HFFc6 (cell line): ENCODE results near the gene PDE2A. TPM values are rescaled to one million over a fixed set of nuclear protein-coding genes. Genes with fewer than 3 reads are reported as not detected.

Experiments used
- DNase-seq: peaks from one replicate; pipeline ENCODE4 v3.0.0-alpha.2; 2018
- H3K27ac Mint-ChIP-seq: 2 replicates; pipeline ENCODE4 v1.8.0; 2020; ENCODE audit warnings: mild to moderate bottlenecking, mixed read lengths
- H3K27me3 Mint-ChIP-seq: 2 replicates; pipeline ENCODE4 v1.8.0; 2021; ENCODE audit warnings: mild to moderate bottlenecking, moderate library complexity, mixed read lengths; ENCODE audit not compliant: insufficient read depth
- H3K36me3 Mint-ChIP-seq: 2 replicates; pipeline ENCODE4 v1.8.0; 2021; ENCODE audit warnings: low read depth, mixed read lengths
- H3K4me1 Mint-ChIP-seq: 2 replicates; pipeline ENCODE4 v1.8.0; 2020; ENCODE audit warnings: low read depth, mixed read lengths
- H3K4me3 Mint-ChIP-seq: 2 replicates; pipeline ENCODE4 v1.8.0; 2020; ENCODE audit warnings: mild to moderate bottlenecking, moderate library complexity, mixed read lengths
- H3K9me3 Mint-ChIP-seq: 2 replicates; pipeline ENCODE4 v1.8.0; 2020; ENCODE audit warnings: mild to moderate bottlenecking, mixed read lengths
- total RNA-seq, 6 experiments: library from RNA; stranded (reverse); fragmentation: NEBNext Ultra II Directional; extraction: Animal tissue kit (Norgen Biotek cat#: 25700); gene quantifications; 2 replicates in 1 of 6; 3 replicates in 5 of 6; pipeline ENCODE4 v1.2.3, GENCODE V29; 2021
- TF ChIP-seq, protein P1 (sequence below): fragments of 200-600 bp; sonication (generic); IDR thresholded peaks from 2 replicates; pipeline ENCODE4 v1.5.0; 2021; ENCODE audit warnings: antibody characterized with exemption, mild to moderate bottlenecking

The PDE2A gene
- total RNA-seq, 6 experiments from 2014 or later, result 0.07 to 0.57 (median 0.40) TPM

DNA sequence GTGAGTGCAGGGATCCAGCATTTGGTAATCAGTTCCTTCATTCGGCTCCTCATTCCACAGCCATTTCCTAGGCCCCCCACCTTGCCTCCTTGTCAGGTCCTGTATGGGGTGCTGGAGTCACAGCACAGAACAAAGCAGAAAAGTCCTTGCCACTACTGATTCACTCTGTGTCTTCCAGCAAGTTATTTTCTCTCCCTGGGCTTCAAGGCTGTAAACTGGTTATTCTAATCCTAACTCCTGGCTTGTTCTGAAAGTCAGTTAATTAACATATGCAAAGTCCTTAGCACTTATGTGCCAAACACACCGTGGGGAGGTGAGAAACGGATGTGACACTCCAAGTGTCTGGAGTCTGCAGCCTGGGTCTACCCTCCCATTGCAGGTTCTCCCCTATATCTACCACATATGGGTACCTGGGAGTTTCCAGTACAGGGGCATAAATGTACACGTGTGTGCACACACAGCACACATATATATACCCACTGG is 30.6 kb upstream of the PDE2A start:
- H3K27me3 Mint-ChIP-seq, result no peaks in the 10 kb centered on the region; the same call in none of the 2 replicates
- peaks cover 45% of the 10 kb centered on the region for H3K4me1 Mint-ChIP-seq
- H3K4me3 Mint-ChIP-seq, result no peak overlapping the region
- DNase-seq, result no peak
- TF ChIP-seq, protein P1, sequence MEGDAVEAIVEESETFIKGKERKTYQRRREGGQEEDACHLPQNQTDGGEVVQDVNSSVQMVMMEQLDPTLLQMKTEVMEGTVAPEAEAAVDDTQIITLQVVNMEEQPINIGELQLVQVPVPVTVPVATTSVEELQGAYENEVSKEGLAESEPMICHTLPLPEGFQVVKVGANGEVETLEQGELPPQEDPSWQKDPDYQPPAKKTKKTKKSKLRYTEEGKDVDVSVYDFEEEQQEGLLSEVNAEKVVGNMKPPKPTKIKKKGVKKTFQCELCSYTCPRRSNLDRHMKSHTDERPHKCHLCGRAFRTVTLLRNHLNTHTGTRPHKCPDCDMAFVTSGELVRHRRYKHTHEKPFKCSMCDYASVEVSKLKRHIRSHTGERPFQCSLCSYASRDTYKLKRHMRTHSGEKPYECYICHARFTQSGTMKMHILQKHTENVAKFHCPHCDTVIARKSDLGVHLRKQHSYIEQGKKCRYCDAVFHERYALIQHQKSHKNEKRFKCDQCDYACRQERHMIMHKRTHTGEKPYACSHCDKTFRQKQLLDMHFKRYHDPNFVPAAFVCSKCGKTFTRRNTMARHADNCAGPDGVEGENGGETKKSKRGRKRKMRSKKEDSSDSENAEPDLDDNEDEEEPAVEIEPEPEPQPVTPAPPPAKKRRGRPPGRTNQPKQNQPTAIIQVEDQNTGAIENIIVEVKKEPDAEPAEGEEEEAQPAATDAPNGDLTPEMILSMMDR, result no peak
- H3K36me3 Mint-ChIP-seq, result peaks cover 16% of the 10 kb centered on the region
- no peaks in the 10 kb centered on the region for H3K9me3 Mint-ChIP-seq
- peak overlapping the region; percentile 56; the same call in 1 of the 2 replicates for H3K27ac Mint-ChIP-seq

DNA sequence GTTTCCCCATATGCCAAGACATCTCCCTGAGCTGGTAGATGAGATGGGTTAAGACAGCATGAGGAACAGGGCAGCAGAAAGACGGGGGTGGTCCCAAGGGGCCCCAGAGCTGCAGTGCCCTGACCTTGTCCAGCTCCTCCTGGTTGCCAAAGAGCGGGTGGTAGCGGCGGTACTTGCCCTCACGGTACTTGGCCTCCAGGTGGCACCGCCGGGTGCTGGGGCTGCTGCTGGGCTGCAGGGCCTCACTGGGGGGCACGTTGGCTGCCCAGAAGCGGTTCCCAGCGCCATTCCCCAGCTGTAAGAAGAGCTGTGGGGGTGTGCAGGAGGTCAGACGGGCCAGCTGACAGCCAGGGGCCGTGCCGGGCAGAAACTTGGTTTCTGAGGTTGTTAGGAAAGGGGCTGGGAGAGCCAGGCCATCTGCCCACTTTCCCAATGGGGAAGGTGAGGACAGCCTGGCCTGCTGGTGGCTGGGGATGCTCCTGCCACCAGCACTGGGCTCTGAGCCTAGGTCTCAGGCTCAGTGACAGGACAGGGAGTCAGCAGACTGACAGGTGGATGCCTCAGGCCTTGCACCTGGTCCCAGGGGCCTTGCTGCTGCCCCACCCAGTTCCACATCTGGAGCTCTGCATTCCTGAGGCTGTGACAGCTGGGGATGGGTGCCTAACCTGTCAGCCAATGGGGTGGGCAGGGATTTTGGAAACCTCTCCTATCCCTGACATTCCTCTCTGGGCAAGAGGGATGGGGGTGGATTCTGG is 30.0 kb upstream of the PDE2A start:
- Mint-ChIP-seq H3K27ac (peak overlapping the region; percentile 56), H3K4me3 (no peak overlapping the region), H3K9me3 (no peaks in the 10 kb centered on the region), H3K36me3 (peaks cover 21% of the 10 kb centered on the region), H3K4me1 (peaks cover 48% of the 10 kb centered on the region), H3K27me3 (no peaks in the 10 kb centered on the region; the same call in none of the 2 replicates)
- DNase-seq, result no peak
- TF ChIP-seq, protein P1, result peak; percentile 62

DNA sequence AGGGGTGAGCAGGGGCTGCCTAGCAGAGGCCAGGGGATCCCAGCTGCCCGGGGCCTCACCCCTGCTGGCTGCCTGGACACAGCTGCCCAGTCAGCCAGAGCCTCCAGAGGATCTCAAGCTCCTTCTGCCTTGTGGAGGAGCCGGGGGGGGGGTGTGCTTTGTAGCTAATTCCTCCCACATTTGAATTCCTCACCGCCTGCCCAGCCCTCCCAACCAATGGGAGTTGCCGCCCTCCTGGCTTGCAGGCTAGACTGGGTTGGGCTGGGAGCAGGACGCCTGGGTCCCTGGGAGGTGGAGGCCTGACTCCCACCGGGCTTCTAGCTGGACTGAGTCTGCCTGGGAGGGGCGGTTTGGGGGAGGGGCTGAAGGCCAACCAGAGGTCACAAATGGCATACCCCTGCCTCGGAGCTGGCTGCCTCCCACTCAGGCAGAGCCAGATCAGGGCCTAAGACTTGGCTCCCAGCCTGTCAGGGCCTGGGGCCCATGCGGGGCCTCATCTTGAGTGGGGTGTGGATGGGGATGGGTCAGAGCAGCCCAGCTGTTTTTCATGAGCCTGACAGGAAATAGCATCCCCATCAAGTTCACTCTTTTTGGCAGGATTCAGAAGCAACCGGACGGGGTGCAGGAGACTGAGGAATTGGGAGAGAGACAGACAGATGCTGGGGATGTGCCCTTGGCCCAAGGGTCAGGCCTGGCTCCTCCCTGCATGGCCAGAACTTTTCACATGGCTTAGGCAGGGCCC is 29.2 kb upstream of the PDE2A start:
- Mint-ChIP-seq H3K9me3 (no peaks in the 10 kb centered on the region), H3K4me1 (peaks cover 48% of the 10 kb centered on the region), H3K27ac (peak overlapping the region; percentile 54), H3K4me3 (no peak overlapping the region), H3K36me3 (peaks cover 21% of the 10 kb centered on the region), H3K27me3 (no peaks in the 10 kb centered on the region; the same call in 1 of the 2 replicates)
- TF ChIP-seq, protein P1, result no peak
- DNase-seq, result peak; percentile 62

DNA sequence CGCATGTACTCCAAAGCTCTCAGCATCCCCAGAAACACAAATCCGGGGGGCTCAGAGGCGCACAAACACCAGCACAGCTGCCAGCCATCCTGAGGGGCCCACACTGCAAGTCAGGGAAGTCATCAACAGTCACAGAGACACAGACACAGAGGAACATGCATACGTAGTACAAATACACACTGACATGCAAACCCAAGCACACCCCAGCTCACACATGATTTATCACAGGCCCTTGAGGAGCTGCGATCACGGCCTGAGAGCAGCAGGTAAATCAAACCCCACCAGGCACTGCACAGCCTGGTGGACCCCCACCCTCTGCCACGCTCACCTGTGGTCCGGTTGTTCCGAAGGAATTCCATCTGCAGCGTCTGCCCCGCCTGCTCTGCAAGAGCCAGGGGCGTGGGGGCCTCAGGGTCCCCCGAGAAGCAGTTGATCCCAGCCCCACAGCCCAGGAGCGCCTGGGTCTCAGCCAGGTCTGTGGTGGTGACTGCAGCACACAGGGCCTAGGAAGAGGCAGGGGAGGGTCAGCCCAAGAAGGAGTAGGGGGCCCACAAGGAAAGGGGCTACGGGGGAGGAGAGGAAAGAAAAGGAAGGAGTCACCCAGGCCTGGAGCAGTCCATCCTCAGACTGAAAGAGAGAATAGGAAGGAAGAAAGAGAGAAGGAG is 28.5 kb upstream of the PDE2A start:
- TF ChIP-seq, protein P1, result no peak
- Mint-ChIP-seq H3K36me3 (peaks cover 21% of the 10 kb centered on the region), H3K27ac (peak overlapping the region; percentile 54; the same call in 1 of the 2 replicates), H3K9me3 (no peaks in the 10 kb centered on the region), H3K27me3 (no peaks in the 10 kb centered on the region; the same call in 1 of the 2 replicates), H3K4me1 (peaks cover 48% of the 10 kb centered on the region), H3K4me3 (no peak overlapping the region)
- no peak for DNase-seq

DNA sequence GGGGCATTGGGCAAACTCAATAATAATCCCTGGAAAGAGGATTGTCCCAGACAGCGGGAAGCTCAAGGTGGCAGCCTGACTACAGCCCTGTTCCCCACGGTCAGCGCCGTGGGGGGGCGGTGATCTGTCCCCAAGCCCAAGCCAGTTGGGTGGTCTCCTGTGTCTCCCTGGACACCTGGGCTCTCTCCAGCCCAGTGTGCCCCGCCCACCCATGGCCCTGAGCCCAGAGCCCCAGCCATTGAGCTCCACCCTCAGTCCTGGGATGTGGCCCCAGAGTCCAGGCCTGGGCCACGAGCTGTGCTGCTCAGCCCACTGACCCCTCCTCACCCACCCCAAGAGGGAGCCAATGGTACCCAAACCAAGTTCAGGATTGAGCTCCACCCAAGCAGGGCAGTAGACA is 27.9 kb upstream of the PDE2A start:
- peaks cover 15% of the 10 kb centered on the region for H3K36me3 Mint-ChIP-seq
- H3K4me3 Mint-ChIP-seq, result no peak overlapping the region

More for the DNA sequence above, 27.9 kb upstream of the PDE2A start:
- no peak overlapping the region for H3K27ac Mint-ChIP-seq
- peaks cover 48% of the 10 kb centered on the region for H3K4me1 Mint-ChIP-seq
- no peaks in the 10 kb centered on the region; the same call in 1 of the 2 replicates for H3K27me3 Mint-ChIP-seq
- no peaks in the 10 kb centered on the region for H3K9me3 Mint-ChIP-seq
- TF ChIP-seq, protein P1, result no peak
- no peak for DNase-seq
